Measurements from ENCODE around the gene PNKP. TPM values are rescaled to one million over a fixed set of nuclear protein-coding genes. Genes with fewer than 3 reads are reported as not detected.

PNKP gene
- polyA plus RNA-seq, 1 donor from 2014 or later: 43.1 TPM

DNA sequence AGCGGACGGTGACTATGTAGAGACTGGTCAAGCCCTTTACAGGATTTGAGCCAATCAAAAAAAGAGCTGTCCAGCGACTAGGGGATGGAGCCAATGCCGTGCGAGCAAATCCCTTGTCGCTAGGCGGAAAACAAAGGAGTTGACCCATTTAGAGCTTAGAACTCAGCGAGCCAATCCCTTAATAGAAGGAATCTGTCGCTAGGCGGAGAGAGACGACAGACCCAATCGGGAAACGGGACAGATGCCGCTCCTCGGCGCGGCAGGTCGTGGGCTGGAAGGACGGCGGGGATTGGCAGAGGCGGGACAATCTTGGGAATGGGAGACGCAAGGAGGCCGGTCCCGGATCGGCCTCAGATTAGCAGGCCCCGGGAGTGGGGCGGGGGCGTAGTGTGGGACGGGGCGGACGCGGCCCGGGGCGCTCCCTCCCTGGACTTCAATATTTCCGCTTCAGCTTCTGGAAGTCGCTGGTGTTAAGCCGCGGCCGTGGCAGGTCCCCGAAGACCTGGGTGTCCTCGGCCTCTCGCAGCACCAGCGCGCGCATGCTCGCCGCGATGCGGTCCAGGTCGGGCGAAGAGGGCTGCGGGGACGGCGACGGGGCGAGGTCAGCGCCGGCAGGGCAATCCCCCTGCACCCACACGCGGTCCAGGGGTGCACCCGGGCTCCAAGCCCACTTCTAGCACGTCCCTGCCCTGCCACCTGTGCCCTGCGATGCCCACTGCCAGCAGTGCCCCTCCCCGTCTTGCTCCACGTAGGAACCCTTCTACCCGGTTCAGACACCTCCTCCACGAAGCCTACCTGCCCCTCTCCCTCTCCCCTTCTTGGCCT is 2.3 kb upstream of the PNKP start:
- TF ChIP-seq SMC3 (conservative IDR thresholded peaks at IDR 0.05; ENCODE audit: poor library complexity): no peak
- TF ChIP-seq, protein P1, sequence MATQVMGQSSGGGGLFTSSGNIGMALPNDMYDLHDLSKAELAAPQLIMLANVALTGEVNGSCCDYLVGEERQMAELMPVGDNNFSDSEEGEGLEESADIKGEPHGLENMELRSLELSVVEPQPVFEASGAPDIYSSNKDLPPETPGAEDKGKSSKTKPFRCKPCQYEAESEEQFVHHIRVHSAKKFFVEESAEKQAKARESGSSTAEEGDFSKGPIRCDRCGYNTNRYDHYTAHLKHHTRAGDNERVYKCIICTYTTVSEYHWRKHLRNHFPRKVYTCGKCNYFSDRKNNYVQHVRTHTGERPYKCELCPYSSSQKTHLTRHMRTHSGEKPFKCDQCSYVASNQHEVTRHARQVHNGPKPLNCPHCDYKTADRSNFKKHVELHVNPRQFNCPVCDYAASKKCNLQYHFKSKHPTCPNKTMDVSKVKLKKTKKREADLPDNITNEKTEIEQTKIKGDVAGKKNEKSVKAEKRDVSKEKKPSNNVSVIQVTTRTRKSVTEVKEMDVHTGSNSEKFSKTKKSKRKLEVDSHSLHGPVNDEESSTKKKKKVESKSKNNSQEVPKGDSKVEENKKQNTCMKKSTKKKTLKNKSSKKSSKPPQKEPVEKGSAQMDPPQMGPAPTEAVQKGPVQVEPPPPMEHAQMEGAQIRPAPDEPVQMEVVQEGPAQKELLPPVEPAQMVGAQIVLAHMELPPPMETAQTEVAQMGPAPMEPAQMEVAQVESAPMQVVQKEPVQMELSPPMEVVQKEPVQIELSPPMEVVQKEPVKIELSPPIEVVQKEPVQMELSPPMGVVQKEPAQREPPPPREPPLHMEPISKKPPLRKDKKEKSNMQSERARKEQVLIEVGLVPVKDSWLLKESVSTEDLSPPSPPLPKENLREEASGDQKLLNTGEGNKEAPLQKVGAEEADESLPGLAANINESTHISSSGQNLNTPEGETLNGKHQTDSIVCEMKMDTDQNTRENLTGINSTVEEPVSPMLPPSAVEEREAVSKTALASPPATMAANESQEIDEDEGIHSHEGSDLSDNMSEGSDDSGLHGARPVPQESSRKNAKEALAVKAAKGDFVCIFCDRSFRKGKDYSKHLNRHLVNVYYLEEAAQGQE (IDR thresholded peaks at IDR 0.05; ENCODE audit: borderline replicate concordance): peak; percentile 62
- TF ChIP-seq RAD21 (conservative IDR thresholded peaks at IDR 0.05): no peak
- TF ChIP-seq EP300 (conservative IDR thresholded peaks at IDR 0.05; ENCODE audit: poor library complexity, severe bottlenecking): peak; percentile 92
- no peak for TF ChIP-seq EZH2 (IDR thresholded peaks at IDR 0.05; ENCODE audit: borderline replicate concordance, insufficient read depth, low read length, poor library complexity, severe bottlenecking)
- TF ChIP-seq MXI1 (conservative IDR thresholded peaks at IDR 0.05; ENCODE audit: poor library complexity, severe bottlenecking): peak; percentile 62
- peak; percentile 90 for TF ChIP-seq TAF1 (IDR thresholded peaks at IDR 0.05; ENCODE audit: low read depth)
- TF ChIP-seq POLR2AphosphoS5 (IDR thresholded peaks at IDR 0.05): peak; percentile 85
- TF ChIP-seq, protein P2, sequence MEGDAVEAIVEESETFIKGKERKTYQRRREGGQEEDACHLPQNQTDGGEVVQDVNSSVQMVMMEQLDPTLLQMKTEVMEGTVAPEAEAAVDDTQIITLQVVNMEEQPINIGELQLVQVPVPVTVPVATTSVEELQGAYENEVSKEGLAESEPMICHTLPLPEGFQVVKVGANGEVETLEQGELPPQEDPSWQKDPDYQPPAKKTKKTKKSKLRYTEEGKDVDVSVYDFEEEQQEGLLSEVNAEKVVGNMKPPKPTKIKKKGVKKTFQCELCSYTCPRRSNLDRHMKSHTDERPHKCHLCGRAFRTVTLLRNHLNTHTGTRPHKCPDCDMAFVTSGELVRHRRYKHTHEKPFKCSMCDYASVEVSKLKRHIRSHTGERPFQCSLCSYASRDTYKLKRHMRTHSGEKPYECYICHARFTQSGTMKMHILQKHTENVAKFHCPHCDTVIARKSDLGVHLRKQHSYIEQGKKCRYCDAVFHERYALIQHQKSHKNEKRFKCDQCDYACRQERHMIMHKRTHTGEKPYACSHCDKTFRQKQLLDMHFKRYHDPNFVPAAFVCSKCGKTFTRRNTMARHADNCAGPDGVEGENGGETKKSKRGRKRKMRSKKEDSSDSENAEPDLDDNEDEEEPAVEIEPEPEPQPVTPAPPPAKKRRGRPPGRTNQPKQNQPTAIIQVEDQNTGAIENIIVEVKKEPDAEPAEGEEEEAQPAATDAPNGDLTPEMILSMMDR (IDR thresholded peaks at IDR 0.05; ENCODE audit: poor library complexity, severe bottlenecking): peak; percentile 36
- Histone ChIP-seq H3K9me2 (ENCODE audit: insufficient read depth, low read length) (no peaks in the 10 kb centered on the region), H3K79me2 (replicated peaks; ENCODE audit: insufficient read depth, low read length) (peaks cover 17% of the 10 kb centered on the region), H3K36me3 (ENCODE audit: insufficient read depth, low read length) (no peaks in the 10 kb centered on the region), H3K9me3 (ENCODE audit: low read length) (no peaks in the 10 kb centered on the region), H3K4me3 (ENCODE audit: low read length) (peak overlapping the region; percentile 76), H3K27me3 (ENCODE audit: insufficient read depth, low read depth, low read length) (no peaks in the 10 kb centered on the region), H2AFZ (ENCODE audit: low read depth, low read length) (peak overlapping the region; percentile 58), H3F3A (ENCODE audit: insufficient read depth, low read length, poor library complexity, severe bottlenecking) (no peaks in the 10 kb centered on the region), H4K20me1 (ENCODE audit: insufficient read depth) (no peaks in the 10 kb centered on the region), H3K9ac (ENCODE audit: low read length) (peak overlapping the region; percentile 73), H3K4me2 (ENCODE audit: low read length) (peak overlapping the region; percentile 74), H3K27ac (ENCODE audit: low read length) (peak overlapping the region; percentile 91)

DNA sequence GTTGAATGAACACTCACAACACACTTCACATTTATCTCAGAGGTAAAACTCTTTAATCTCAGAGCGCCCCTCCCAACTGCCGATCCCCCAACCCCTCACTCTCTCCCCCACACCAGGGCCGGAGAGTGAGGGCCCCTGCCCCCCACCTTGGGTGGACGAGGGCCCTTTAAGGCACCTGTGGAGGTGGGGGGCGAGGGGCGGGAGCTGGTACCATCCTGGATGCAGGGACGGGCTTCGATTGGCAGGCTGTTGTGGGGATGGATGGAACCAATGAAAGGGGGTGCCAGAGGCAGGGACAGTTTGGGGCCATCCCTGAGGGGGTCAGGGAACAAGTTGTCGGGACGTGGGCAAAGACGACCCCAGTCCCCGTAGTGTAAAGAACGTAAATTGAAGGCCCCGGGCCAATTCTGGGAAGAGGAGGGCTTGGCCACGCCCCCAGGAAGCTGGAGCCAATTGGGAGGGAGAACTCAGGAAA is 1.7 kb upstream of the PNKP start:
- no peaks in the 10 kb centered on the region for H3F3A ChIP-seq (ENCODE audit: insufficient read depth, low read length, poor library complexity, severe bottlenecking)
- H3K79me2 ChIP-seq (replicated peaks; ENCODE audit: insufficient read depth, low read length): peaks cover 22% of the 10 kb centered on the region
- H4K20me1 ChIP-seq (ENCODE audit: insufficient read depth): no peaks in the 10 kb centered on the region
- H3K9me2 ChIP-seq (ENCODE audit: insufficient read depth, low read length): no peaks in the 10 kb centered on the region
- H2AFZ ChIP-seq (ENCODE audit: low read depth, low read length): peak overlapping the region; percentile 47
- H3K4me2 ChIP-seq (ENCODE audit: low read length): no peak overlapping the region
- peak overlapping the region; percentile 61 for H3K9ac ChIP-seq (ENCODE audit: low read length)
- H3K4me3 ChIP-seq (ENCODE audit: low read length): peak overlapping the region; percentile 76
- TF ChIP-seq POLR2AphosphoS5 (IDR thresholded peaks at IDR 0.05) (no peak), EP300 (conservative IDR thresholded peaks at IDR 0.05; ENCODE audit: poor library complexity, severe bottlenecking) (no peak), RAD21 (conservative IDR thresholded peaks at IDR 0.05) (no peak), SMC3 (conservative IDR thresholded peaks at IDR 0.05; ENCODE audit: poor library complexity) (no peak), TAF1 (IDR thresholded peaks at IDR 0.05; ENCODE audit: low read depth) (no peak), MXI1 (conservative IDR thresholded peaks at IDR 0.05; ENCODE audit: poor library complexity, severe bottlenecking) (no peak), EZH2 (IDR thresholded peaks at IDR 0.05; ENCODE audit: borderline replicate concordance, insufficient read depth, low read length, poor library complexity, severe bottlenecking) (no peak)
- TF ChIP-seq, protein P1 (IDR thresholded peaks at IDR 0.05; ENCODE audit: borderline replicate concordance): no peak
- TF ChIP-seq, protein P2 (IDR thresholded peaks at IDR 0.05; ENCODE audit: poor library complexity, severe bottlenecking): no peak
- H3K27me3 ChIP-seq (ENCODE audit: insufficient read depth, low read depth, low read length): no peaks in the 10 kb centered on the region
- peak overlapping the region; percentile 91 for H3K27ac ChIP-seq (ENCODE audit: low read length)
- no peaks in the 10 kb centered on the region for H3K9me3 ChIP-seq (ENCODE audit: low read length)
- no peaks in the 10 kb centered on the region for H3K36me3 ChIP-seq (ENCODE audit: insufficient read depth, low read length)

Data from neural cell (in vitro differentiated cells).